GM12878 (cell line): ENCODE measurements around the gene SOBP. TPM values are rescaled to one million over a fixed set of nuclear protein-coding genes. Genes with fewer than 3 reads are reported as not detected.

Experiments
- ATAC-seq: fragments of 200-7000 bp; cut with Tn5 transposase; 3 replicates; pipeline ENCODE4 v1.9.1; 2020; ENCODE audit warnings: mild to moderate bottlenecking, moderate library complexity
- BruUV-seq: library from RNA; stranded (reverse); fragments of 400-500 nt; replicated peaks from 2 replicates; lab custom pipeline; 2021; lab: Mats Ljungman, UMichigan
- CTCF ChIA-PET: fragments of 300-600 bp; sonication (Branson Sonifier 250); formaldehyde crosslinking; extraction: SDS; loops from one replicate; lab custom pipeline; 2021; ENCODE audit warnings: inconsistent platforms; lab: Yijun Ruan, JAX
- POLR2A ChIA-PET: fragments of 350-600 bp; formaldehyde crosslinking; extraction: SDS; loops from one replicate; lab custom pipeline; 2021; ENCODE audit warnings: inconsistent platforms; lab: Charles Lee
- RAD21 ChIA-PET: fragments of 300-600 bp; sonication (Branson Sonifier 250); formaldehyde crosslinking; loops from one replicate; lab custom pipeline; 2023; ENCODE audit warnings: antibody characterized with exemption; ENCODE audit not compliant: unreplicated experiment; lab: Charles Lee
- SMC1A ChIA-PET: fragments of 300-600 bp; sonication (Branson Sonifier 250); formaldehyde crosslinking; loops from one replicate; lab custom pipeline; 2023; ENCODE audit not compliant: unreplicated experiment, uncharacterized antibody; lab: Charles Lee
- DNase-seq: peaks from one replicate; pipeline ENCODE4 v3.0.0-alpha.2; 2011; ENCODE audit warnings: low read depth, low spot score
- FAIRE-seq: peaks from 3 replicates; lab custom pipeline; 2011; peaks lifted over from hg19 to GRCh38; lab: Jason Lieb, UNC
- H2AFZ ChIP-seq: 2 replicates; pipeline ENCODE4 v1.6.0; 2011; ENCODE audit warnings: low read depth, low read length, control low read depth; ENCODE audit not compliant: control insufficient read depth
- H3K27ac ChIP-seq: 2 replicates; pipeline ENCODE4 v1.5.1; 2011; ENCODE audit warnings: control low read depth; ENCODE audit not compliant: control insufficient read depth, insufficient read depth
- H3K27me3 ChIP-seq, 2 experiments: replicated peaks in 1 of 2; 2 replicates each; pipeline versions ENCODE4 v1.6.0 to v1.6.1; 2011; ENCODE audit warnings: low read length in 1 of 2; ENCODE audit not compliant: control insufficient read depth in 2 of 2, insufficient read depth in 2 of 2
- H3K36me3 ChIP-seq, 2 experiments: 2 replicates each; pipeline ENCODE4 v1.5.1; 2011; ENCODE audit warnings: low read length in 1 of 2; ENCODE audit not compliant: control insufficient read depth in 2 of 2, insufficient read depth in 2 of 2
- H3K4me1 ChIP-seq: 2 replicates; pipeline ENCODE4 v1.6.1; 2011; ENCODE audit warnings: mild to moderate bottlenecking, low read length, moderate library complexity, mixed read lengths; ENCODE audit not compliant: control insufficient read depth, insufficient read depth
- H3K4me2 ChIP-seq: 2 replicates; pipeline ENCODE4 v1.6.0; 2011; ENCODE audit warnings: control low read depth; ENCODE audit not compliant: control insufficient read depth, insufficient read depth
- H3K4me3 ChIP-seq: fragments of 200-600 bp; sonication (generic); 2 replicates; pipeline ENCODE4 v1.5.1; 2016
- H3K79me2 ChIP-seq: 2 replicates; pipeline ENCODE4 v1.6.0; 2011; ENCODE audit warnings: low read length; ENCODE audit not compliant: control insufficient read depth, insufficient read depth
- H3K9ac ChIP-seq: 2 replicates; pipeline ENCODE4 v1.8.0; 2011; ENCODE audit warnings: low read length, control low read depth, mixed read lengths; ENCODE audit not compliant: control insufficient read depth, insufficient read depth
- H3K9me3 ChIP-seq: replicated peaks from 3 replicates; pipeline ENCODE4 v1.5.1; 2011; ENCODE audit warnings: mild to moderate bottlenecking, low read length; ENCODE audit not compliant: control insufficient read depth, insufficient read depth
- H4K20me1 ChIP-seq: 2 replicates; pipeline ENCODE4 v1.6.0; 2011; ENCODE audit not compliant: control insufficient read depth, insufficient read depth
- CEBPB ChIP-seq, 2 experiments: fragments of 150-350 bp in 1 of 2; IDR thresholded peaks; 2 replicates each; pipeline ENCODE4 v1.6.1; 2012 to 2014; ENCODE audit warnings: low read depth in 2 of 2, low read length in 2 of 2, borderline replicate concordance in 1 of 2, inconsistent platforms in 1 of 2
- MYB ChIP-seq: fragments of 150-350 bp; IDR thresholded peaks from 2 replicates; pipeline ENCODE4 v1.6.1; 2014; ENCODE audit warnings: mild to moderate bottlenecking, low read depth, low read length, borderline replicate concordance
- POU2F2 ChIP-seq: IDR thresholded peaks from 3 replicates; pipeline ENCODE4 v1.6.1; 2011; ENCODE audit warnings: low read depth, mild to moderate bottlenecking, low read length, borderline replicate concordance
- STAT3 ChIP-seq: IDR thresholded peaks from 2 replicates; pipeline ENCODE4 v1.6.1; 2011; ENCODE audit warnings: low read depth, low read length, improper control_type of control experiment
- SUPT20H ChIP-seq: IDR thresholded peaks from 2 replicates; pipeline ENCODE4 v1.6.1; 2011; ENCODE audit warnings: low read depth, mild to moderate bottlenecking, low read length, moderate library complexity, borderline replicate concordance; ENCODE audit not compliant: control insufficient read depth
- SUZ12 ChIP-seq: fragments of 200-600 bp; sonication (generic); IDR thresholded peaks from one replicate; pipeline ENCODE4 v1.6.1; 2018; ENCODE audit warnings: antibody characterized with exemption, mild to moderate bottlenecking; ENCODE audit not compliant: unreplicated experiment
- TARDBP ChIP-seq: IDR thresholded peaks from 2 replicates; pipeline ENCODE4 v1.6.1; 2016; ENCODE audit warnings: borderline replicate concordance
- ZZZ3 ChIP-seq: IDR thresholded peaks from 2 replicates; pipeline ENCODE4 v1.6.1; 2011; ENCODE audit warnings: low read depth; ENCODE audit not compliant: control insufficient read depth, insufficient read length
- WGBS: methylation state at CpG from one replicate; pipeline ENCODE4 v1.1.6; 2016; ENCODE audit warnings: low lambda C conversion rate; ENCODE audit not compliant: insufficient replicate concordance, insufficient coverage; ENCODE audit errors: missing lambda C conversion rate; 5-methylcytosine and 5-hydroxymethylcytosine counted together
- in situ Hi-C: fragments of 300-500 bp; cut with MboI; formaldehyde crosslinking; loops from 9 replicates; pipeline ENCODE4 v1.14.3; 2018; ENCODE audit warnings: mixed read lengths
- intact Hi-C: fragments of 100-400 bp; cut with micrococcal nuclease; formaldehyde crosslinking; loops from one replicate; pipeline ENCODE4 v1.14.2; 2022; ENCODE audit not compliant: unreplicated experiment
- polyA plus RNA-seq, 11 experiments: library from polyadenylated mRNA; depleted of rRNA in 4 of 11; unstranded in 6 of 11; stranded (reverse) in 5 of 11; fragments of >200 nt; fragmentation: Nextera tagmentation in 4 of 11; fragmentation: Illumina TruSeq in 1 of 11; extraction: Ambion mirVana in 4 of 11; extraction: Trizol in 1 of 11; gene quantifications; 1 replicate in 1 of 11; 2 replicates in 10 of 11; pipeline versions ENCODE4 v1.2.1 to v1.2.3, GENCODE V29; 2011 to 2016; ENCODE audit warnings: inconsistent platforms in 2 of 11, missing spikeins in 2 of 11, low read depth in 1 of 11
- total RNA-seq, 4 experiments: library from RNA; depleted of rRNA in 3 of 4; stranded (reverse); fragments of >200 nt in 3 of 4; fragmentation: Illumina TruSeq in 1 of 4; extraction: Trizol in 1 of 4; gene quantifications; 2 replicates each; pipeline versions ENCODE4 v1.2.1 to v1.2.3, GENCODE V29; 2013 to 2021
- TF ChIP-seq, protein P1 (sequence below): fragments of 450-650 bp; IDR thresholded peaks from 2 replicates; pipeline ENCODE4 v1.6.1; 2017; ENCODE audit warnings: borderline replicate concordance
- TF ChIP-seq, protein P2 (sequence below): fragments of 450-650 bp; IDR thresholded peaks from 2 replicates; pipeline ENCODE4 v1.6.1; 2017; ENCODE audit warnings: mild to moderate bottlenecking
- TF ChIP-seq, protein P3 (sequence below): fragments of 450-650 bp; IDR thresholded peaks from 2 replicates; pipeline ENCODE4 v1.6.1; 2016; ENCODE audit warnings: mild to moderate bottlenecking

The SOBP gene
- total and polyA plus RNA-seq, 10 of the 15 experiments (the other 5 are each of a cell fraction or from before 2014, with no cell fraction given) = 0.49 to 1.9 (median 0.78) TPM

DNA sequence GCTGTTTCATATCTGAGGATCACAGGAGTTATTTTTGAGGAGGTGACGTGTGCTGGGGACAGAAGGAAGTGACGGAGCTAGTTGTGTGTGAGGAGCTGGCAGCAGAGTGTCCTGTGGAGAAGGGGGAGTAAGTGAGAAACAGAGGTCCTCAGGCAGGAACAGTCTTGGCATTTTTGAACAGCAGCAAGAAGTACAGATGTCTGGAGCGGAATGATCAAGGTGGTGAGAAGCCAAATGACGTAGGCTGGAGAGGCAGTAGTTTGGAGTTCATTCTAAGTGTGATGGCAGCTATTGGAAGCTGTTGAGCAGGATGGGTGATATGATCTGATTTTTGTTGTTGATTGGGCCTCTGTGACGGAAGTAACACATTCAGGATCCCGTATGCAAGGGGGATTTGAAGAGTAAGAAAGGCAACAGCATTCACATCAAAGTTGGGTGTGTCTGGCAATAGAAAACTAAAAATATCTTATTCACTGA, 52.3 kb downstream of the SOBP start (continued):
- TF ChIP-seq STAT3 = no peak
- TF ChIP-seq POU2F2 = no peak
- TF ChIP-seq ZZZ3 = no peak
- TF ChIP-seq CEBPB (IDR thresholded peaks at IDR 0.05; ENCODE audit: borderline replicate concordance in 1 of 2, low read depth in 2 of 2, low read length in 2 of 2) = no peak
- TF ChIP-seq, protein P1, sequence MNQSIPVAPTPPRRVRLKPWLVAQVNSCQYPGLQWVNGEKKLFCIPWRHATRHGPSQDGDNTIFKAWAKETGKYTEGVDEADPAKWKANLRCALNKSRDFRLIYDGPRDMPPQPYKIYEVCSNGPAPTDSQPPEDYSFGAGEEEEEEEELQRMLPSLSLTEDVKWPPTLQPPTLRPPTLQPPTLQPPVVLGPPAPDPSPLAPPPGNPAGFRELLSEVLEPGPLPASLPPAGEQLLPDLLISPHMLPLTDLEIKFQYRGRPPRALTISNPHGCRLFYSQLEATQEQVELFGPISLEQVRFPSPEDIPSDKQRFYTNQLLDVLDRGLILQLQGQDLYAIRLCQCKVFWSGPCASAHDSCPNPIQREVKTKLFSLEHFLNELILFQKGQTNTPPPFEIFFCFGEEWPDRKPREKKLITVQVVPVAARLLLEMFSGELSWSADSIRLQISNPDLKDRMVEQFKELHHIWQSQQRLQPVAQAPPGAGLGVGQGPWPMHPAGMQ = no peak
- TF ChIP-seq, protein P2, sequence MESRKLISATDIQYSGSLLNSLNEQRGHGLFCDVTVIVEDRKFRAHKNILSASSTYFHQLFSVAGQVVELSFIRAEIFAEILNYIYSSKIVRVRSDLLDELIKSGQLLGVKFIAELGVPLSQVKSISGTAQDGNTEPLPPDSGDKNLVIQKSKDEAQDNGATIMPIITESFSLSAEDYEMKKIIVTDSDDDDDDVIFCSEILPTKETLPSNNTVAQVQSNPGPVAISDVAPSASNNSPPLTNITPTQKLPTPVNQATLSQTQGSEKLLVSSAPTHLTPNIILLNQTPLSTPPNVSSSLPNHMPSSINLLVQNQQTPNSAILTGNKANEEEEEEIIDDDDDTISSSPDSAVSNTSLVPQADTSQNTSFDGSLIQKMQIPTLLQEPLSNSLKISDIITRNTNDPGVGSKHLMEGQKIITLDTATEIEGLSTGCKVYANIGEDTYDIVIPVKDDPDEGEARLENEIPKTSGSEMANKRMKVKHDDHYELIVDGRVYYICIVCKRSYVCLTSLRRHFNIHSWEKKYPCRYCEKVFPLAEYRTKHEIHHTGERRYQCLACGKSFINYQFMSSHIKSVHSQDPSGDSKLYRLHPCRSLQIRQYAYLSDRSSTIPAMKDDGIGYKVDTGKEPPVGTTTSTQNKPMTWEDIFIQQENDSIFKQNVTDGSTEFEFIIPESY = no peak
- no peak for TF ChIP-seq SUPT20H

DNA sequence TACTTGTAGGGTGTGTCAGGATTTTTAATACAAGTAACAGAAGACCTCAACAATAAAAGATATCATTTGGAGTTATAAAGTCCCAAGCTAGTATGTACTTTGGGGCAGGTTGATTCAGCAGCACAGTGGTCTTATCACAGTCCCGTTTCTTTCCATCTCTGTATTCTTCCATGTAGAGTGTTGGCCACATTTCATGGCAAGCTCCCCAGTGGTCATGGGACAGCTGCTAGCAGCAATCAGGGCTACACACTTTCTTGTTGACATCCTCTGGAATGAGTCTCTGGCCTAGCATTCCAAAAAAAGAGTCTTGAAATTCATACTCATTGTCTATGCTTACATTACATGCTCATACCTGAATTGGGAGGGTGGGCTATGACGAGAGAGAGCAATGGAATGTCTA, 53.2 kb downstream of the SOBP start:
- Histone ChIP-seq H3K9ac (no peak overlapping the region), H3K36me3 (no peaks in the 10 kb centered on the region), H3K27me3 (peaks cover 0 to 5% of the 10 kb centered on the region in 2 experiments; a peak in 2 of 4 replicates), H3K9me3 (no peaks in the 10 kb centered on the region), H3K27ac (no peak overlapping the region), H2AFZ (no peak overlapping the region), H3K79me2 (no peaks in the 10 kb centered on the region), H3K4me1 (no peaks in the 10 kb centered on the region), H3K4me3 (no peak overlapping the region), H4K20me1 (no peaks in the 10 kb centered on the region), H3K4me2 (no peak overlapping the region)
- SMC1A ChIA-PET = interaction anchor here (1.3 kb wide), 1 partner anchor 9 kb away, joined by 5 read pairs; no protein-coding TSS in a partner anchor
- no TSS peak for BruUV-seq
- WGBS = 0% methylated on average over 2 of the region's 2 CpGs
- intact Hi-C loops (no loop called here), in situ Hi-C loops (no loop called here)
- RAD21 ChIA-PET = no interaction called here
- POLR2A ChIA-PET = no interaction called here
- TF ChIP-seq TARDBP = no peak
- no peak for TF ChIP-seq MYB
- no peak for TF ChIP-seq CEBPB (IDR thresholded peaks at IDR 0.05; ENCODE audit: borderline replicate concordance in 1 of 2, low read depth in 2 of 2, low read length in 2 of 2)
- TF ChIP-seq SUZ12 = no peak
- TF ChIP-seq, protein P3, sequence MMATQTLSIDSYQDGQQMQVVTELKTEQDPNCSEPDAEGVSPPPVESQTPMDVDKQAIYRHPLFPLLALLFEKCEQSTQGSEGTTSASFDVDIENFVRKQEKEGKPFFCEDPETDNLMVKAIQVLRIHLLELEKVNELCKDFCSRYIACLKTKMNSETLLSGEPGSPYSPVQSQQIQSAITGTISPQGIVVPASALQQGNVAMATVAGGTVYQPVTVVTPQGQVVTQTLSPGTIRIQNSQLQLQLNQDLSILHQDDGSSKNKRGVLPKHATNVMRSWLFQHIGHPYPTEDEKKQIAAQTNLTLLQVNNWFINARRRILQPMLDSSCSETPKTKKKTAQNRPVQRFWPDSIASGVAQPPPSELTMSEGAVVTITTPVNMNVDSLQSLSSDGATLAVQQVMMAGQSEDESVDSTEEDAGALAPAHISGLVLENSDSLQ = no peak
- ATAC-seq (no peak), DNase-seq (no peak), FAIRE-seq (no peak)
- CTCF ChIA-PET = no interaction called here
